Colonic mucosa (tissue), 4 donors: Measurements from ENCODE around the gene EYS. TPM values are rescaled to one million over a fixed set of nuclear protein-coding genes. Genes with fewer than 3 reads are reported as not detected.

Experiments used
- DNase-seq: peaks from one replicate; pipeline ENCODE4 v3.0.0-alpha.2; 2020
- H3K27ac ChIP-seq: fragments of 200-600 bp; one replicate; pipeline ENCODE4 v1.8.0; 2021
- H3K27me3 ChIP-seq: fragments of 200-600 bp; one replicate; pipeline ENCODE4 v1.8.0; 2021
- H3K36me3 ChIP-seq: fragments of 200-600 bp; one replicate; pipeline ENCODE4 v1.8.0; 2021
- H3K4me1 ChIP-seq: fragments of 200-600 bp; one replicate; pipeline ENCODE4 v1.8.0; 2021; ENCODE audit warnings: mild to moderate bottlenecking
- H3K4me3 ChIP-seq: fragments of 200-600 bp; one replicate; pipeline ENCODE4 v1.8.0; 2021
- H3K9ac ChIP-seq, 2 donors: one replicate each; pipeline ENCODE4 v1.7.0; 2013; ENCODE audit warnings: control low read depth in 2 of 2, low read depth in 2 of 2, low read length in 2 of 2
- H3K9me3 ChIP-seq: fragments of 200-600 bp; one replicate; pipeline ENCODE4 v1.8.0; 2021
- CTCF ChIP-seq: fragments of 200-600 bp; IDR thresholded peaks from one replicate; pipeline ENCODE4 v1.8.0; 2022; ENCODE audit warnings: antibody characterized with exemption, mild to moderate bottlenecking
- intact Hi-C: fragments of 100-400 bp; cut with DNase I; formaldehyde crosslinking; loops from one replicate; pipeline ENCODE4 v1.14.1; 2022
- total RNA-seq, 2 donors: library from RNA; stranded (reverse); fragmentation: NEBNext Ultra II Directional in 1 of 2; extraction: Animal tissue kit (Norgen Biotek cat#: 25700) in 1 of 2; gene quantifications; one replicate each; pipeline ENCODE4 v1.2.1, GENCODE V29; 2021
- donor health status: healthy.
- donor health status: DM: no; HTN: no; CAD: no.
- donor health status: DM: no; HTN: no; CAD: no.

Gene EYS
- total RNA-seq, 2 donors from 2014 or later, result 0.64 to 0.82 TPM

GRCh38 chr6:64123761-64124633, 1583.0 kb downstream of the EYS start:
- intact Hi-C loops, result no loop called here
- Histone ChIP-seq H3K4me1 (no peaks in the 10 kb centered on the region), H3K4me3 (no peak overlapping the region), H3K27ac (no peak overlapping the region), H3K9me3 (no peaks in the 10 kb centered on the region), H3K27me3 (no peaks in the 10 kb centered on the region), H3K9ac (no peak overlapping the region), H3K36me3 (no peaks in the 10 kb centered on the region)
- TF ChIP-seq CTCF, result no peak
- no peak for DNase-seq

- Histone ChIP-seq H3K36me3 (no peaks in the 10 kb centered on the region), H3K9me3 (no peaks in the 10 kb centered on the region), H3K27ac (no peak overlapping the region), H3K4me3 (no peak overlapping the region), H3K27me3 (no peaks in the 10 kb centered on the region), H3K9ac (no peak overlapping the region), H3K4me1 (no peaks in the 10 kb centered on the region)
- intact Hi-C loops, result no loop called here
- TF ChIP-seq CTCF, result no peak
- DNase-seq, result no peak
These were observed 1584.2 kb downstream of the EYS start for GRCh38 chr6:64122712-64123375.

GRCh38 chr6:64121011-64121565, 1585.9 kb downstream of the EYS start:
- H3K4me1 ChIP-seq, result no peaks in the 10 kb centered on the region
- no peak overlapping the region for H3K4me3 ChIP-seq
- intact Hi-C loops, result no loop called here
- no peak overlapping the region for H3K27ac ChIP-seq
- DNase-seq, result no peak
- H3K27me3 ChIP-seq, result no peaks in the 10 kb centered on the region
- no peaks in the 10 kb centered on the region for H3K36me3 ChIP-seq
- TF ChIP-seq CTCF, result no peak
- no peaks in the 10 kb centered on the region for H3K9me3 ChIP-seq
- H3K9ac ChIP-seq, result no peak overlapping the region

- Histone ChIP-seq H3K4me1 (no peaks in the 10 kb centered on the region), H3K9ac (no peak overlapping the region), H3K27ac (no peak overlapping the region), H3K27me3 (no peaks in the 10 kb centered on the region), H3K9me3 (no peaks in the 10 kb centered on the region), H3K36me3 (no peaks in the 10 kb centered on the region), H3K4me3 (no peak overlapping the region)
- intact Hi-C loops, result no loop called here
- DNase-seq, result no peak
- no peak for TF ChIP-seq CTCF
These were observed 1593.3 kb downstream of the EYS start for GRCh38 chr6:64113704-64114103.

GRCh38 chr6:64104051-64104450, 1603.0 kb downstream of the EYS start:
- Histone ChIP-seq H3K9ac (no peak overlapping the region), H3K9me3 (no peaks in the 10 kb centered on the region), H3K27me3 (no peaks in the 10 kb centered on the region), H3K4me3 (no peak overlapping the region), H3K4me1 (no peaks in the 10 kb centered on the region), H3K27ac (no peak overlapping the region), H3K36me3 (no peaks in the 10 kb centered on the region)
- intact Hi-C loops, result no loop called here
- DNase-seq, result no peak
- no peak for TF ChIP-seq CTCF
